GM13976 (cell line): ENCODE data around the gene SPRING1.

Source experiments
- DNase-seq: peaks from one replicate; pipeline ENCODE4 v3.0.0; 2012; ENCODE audit warnings: low spot score
- CTCF ChIP-seq: IDR thresholded peaks from 2 replicates; pipeline ENCODE4 v1.5.1; 2012; ENCODE audit warnings: borderline replicate concordance, mild to moderate bottlenecking; ENCODE audit not compliant: insufficient read depth; ENCODE audit errors: extremely low read depth, missing control alignments, control extremely low read depth
- in situ Hi-C: fragments of 300-500 bp; cut with MboI; formaldehyde crosslinking; loops from one replicate; pipeline ENCODE4 v1.12.0; 2022; ENCODE audit warnings: low sequenced_read_pairs, mixed read lengths, inconsistent platforms; ENCODE audit not compliant: unreplicated experiment

Gene SPRING1

DNA sequence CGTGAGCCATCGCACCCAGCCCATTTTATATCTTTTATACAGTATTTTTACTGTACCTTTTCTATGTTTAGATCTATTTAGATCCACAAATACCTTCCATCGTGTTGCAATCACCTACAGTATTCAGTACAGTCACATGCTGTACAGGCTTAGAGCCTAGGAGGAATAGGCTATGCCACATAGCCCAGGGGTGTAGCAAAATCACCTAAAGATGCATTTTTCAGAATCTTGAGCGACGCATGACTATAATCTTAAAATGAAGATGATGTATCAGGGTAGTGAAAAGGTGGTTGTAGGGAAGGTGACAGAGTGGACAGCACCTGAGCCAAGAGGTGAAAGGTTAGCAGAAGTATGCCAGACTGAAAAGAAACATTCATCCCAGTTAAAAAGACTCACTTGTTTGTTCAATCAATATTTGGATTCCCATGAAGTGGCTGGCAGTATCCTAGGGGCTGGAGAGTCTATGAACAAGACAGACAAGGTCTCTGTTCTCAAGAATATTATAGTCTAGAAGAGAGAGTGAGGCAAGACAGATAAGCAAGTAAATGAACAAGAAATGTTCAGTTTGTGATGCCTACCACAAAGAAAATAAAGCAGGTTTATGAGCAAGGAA is 3.6 kb downstream of the SPRING1 start:
- DNase-seq, result no peak
- in situ Hi-C loops, result no loop called here
- no peak for TF ChIP-seq CTCF

DNA sequence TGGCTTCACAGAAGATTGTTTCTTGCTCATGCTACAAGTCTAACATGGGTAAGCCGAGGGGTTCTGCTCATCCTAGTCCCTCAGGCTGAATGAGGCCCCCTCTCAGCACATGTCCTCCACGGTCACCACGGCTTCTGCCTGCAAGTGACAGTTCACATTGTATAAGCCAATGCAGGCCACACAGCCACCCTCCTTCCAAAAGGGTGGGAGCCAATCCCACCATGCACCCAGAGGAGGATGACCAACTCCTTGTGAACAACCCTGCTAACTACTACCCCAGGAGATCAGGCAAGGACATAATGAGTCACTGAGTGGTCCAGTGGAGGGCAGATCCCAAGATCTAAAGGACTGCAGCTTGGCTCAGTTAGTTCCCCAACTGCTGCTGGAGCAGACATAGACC is 6.1 kb downstream of the SPRING1 start:
- in situ Hi-C loops, result no loop called here
- no peak for TF ChIP-seq CTCF
- DNase-seq, result no peak

DNA sequence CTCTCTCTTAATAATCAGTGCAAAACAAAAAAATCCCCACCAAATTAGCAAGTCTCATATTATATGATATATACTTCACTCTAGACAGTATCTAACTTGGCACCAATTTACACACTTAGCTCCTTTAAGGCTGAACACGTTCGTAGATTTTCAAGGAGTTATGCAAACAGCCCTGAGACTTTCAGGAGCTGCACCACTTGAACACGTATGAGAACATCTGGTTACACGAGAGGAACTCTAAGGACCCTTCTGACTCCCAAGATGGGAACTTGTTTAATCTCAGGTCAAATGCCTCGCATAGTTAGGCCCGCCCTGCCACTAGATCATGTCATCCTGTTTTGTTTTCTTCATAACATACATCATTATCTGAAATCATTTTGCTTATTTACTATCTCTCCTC is 10.0 kb downstream of the SPRING1 start:
- in situ Hi-C loops, result no loop called here
- no peak for TF ChIP-seq CTCF
- no peak for DNase-seq

DNA sequence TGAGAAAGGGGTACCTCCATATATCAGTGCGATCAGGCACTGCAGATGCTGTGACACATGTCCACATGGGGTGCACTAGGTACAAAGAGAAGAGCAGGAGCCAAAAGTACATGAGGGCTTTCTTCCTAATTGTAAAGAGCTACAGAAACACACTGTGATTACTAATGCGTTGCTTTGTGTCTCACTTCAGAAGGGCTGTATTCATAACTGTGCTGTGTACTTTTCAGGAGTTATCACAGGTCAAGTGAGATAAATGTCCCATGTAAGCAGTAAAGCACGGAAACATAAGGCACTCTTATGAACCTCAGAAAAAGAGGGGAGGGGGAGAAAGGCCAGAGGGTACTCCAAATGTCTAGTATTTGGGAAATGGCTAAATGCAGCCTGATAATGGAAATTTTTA is 10.6 kb downstream of the SPRING1 start:
- in situ Hi-C loops, result no loop called here
- no peak for TF ChIP-seq CTCF
- no peak for DNase-seq

GRCh38 chr12:116726694-116727093 is 11.2 kb downstream of the SPRING1 start:
- TF ChIP-seq CTCF, result no peak
- DNase-seq, result no peak
- in situ Hi-C loops, result no loop called here

- in situ Hi-C loops, result loop anchor here (25.0 kb wide), 1 partner anchor 735 kb away; no protein-coding TSS in a partner anchor
- no peak for TF ChIP-seq CTCF
- no peak for DNase-seq
Measured at GRCh38 chr12:116722245-116722644, 15.6 kb downstream of the SPRING1 start.

- DNase-seq, result no peak
- TF ChIP-seq CTCF, result no peak
- in situ Hi-C loops, result loop anchor here (25.0 kb wide), 1 partner anchor 733 kb away; no protein-coding TSS in a partner anchor
Measured at GRCh38 chr12:116719731-116720528, 17.9 kb downstream of the SPRING1 start.
